H54 (cell line): ENCODE results near the gene ADCY4.

ENCODE experiments used
- DNase-seq: peaks from one replicate; pipeline ENCODE4 v3.0.0; 2011; ENCODE audit warnings: low spot score, mixed read lengths; ENCODE audit not compliant: insufficient read length
- FAIRE-seq: peaks from 3 replicates; lab custom pipeline; 2011; peaks lifted over from hg19 to GRCh38; lab: Jason Lieb, UNC
- POLR2A ChIP-seq: IDR thresholded peaks from 2 replicates; pipeline ENCODE4 v1.6.1; 2011; ENCODE audit warnings: low read depth, mild to moderate bottlenecking, low read length

ADCY4 gene

GRCh38 chr14:24270537-24271133 is 64.2 kb downstream of the ADCY4 start:
- DNase-seq: no peak
- TF ChIP-seq POLR2A: no peak
- FAIRE-seq: no peak

GRCh38 chr14:24269910-24270536 is 64.8 kb downstream of the ADCY4 start:
- no peak for FAIRE-seq
- TF ChIP-seq POLR2A: no peak
- no peak for DNase-seq

- DNase-seq (no peak), FAIRE-seq (no peak)
- no peak for TF ChIP-seq POLR2A
These were observed 65.5 kb downstream of the ADCY4 start for GRCh38 chr14:24269368-24269767.
